ENCODE data around the gene CNR1.

Gene CNR1

DNA sequence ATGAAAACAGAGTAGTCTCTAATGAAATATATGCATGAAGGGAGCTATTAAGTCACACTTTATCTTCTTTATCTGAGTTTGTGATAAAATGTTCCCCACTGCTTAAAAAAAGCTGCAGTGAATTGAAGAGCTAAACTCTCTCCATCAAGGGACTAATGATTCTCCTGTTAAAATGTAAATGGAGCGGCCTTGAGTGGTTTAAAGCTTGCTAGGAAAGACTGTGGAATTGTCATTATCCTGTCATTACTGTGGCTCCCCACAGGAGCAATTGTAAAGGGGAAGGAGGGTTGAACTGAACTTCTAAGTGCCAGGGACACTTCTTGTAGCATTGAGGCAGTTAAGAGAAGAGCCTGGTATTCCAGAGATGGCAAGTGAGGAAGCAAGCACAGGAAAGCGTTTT is 17.3 kb upstream of the CNR1 start:
- TF ChIP-seq, protein P1, sequence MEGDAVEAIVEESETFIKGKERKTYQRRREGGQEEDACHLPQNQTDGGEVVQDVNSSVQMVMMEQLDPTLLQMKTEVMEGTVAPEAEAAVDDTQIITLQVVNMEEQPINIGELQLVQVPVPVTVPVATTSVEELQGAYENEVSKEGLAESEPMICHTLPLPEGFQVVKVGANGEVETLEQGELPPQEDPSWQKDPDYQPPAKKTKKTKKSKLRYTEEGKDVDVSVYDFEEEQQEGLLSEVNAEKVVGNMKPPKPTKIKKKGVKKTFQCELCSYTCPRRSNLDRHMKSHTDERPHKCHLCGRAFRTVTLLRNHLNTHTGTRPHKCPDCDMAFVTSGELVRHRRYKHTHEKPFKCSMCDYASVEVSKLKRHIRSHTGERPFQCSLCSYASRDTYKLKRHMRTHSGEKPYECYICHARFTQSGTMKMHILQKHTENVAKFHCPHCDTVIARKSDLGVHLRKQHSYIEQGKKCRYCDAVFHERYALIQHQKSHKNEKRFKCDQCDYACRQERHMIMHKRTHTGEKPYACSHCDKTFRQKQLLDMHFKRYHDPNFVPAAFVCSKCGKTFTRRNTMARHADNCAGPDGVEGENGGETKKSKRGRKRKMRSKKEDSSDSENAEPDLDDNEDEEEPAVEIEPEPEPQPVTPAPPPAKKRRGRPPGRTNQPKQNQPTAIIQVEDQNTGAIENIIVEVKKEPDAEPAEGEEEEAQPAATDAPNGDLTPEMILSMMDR (IDR thresholded peaks at IDR 0.05) = no peak
- Histone ChIP-seq H3K27ac (no peak overlapping the region), H3K4me3 (ENCODE audit: low read depth in 1 of 2, low read length in 1 of 2) (no peak overlapping the region)

DNA sequence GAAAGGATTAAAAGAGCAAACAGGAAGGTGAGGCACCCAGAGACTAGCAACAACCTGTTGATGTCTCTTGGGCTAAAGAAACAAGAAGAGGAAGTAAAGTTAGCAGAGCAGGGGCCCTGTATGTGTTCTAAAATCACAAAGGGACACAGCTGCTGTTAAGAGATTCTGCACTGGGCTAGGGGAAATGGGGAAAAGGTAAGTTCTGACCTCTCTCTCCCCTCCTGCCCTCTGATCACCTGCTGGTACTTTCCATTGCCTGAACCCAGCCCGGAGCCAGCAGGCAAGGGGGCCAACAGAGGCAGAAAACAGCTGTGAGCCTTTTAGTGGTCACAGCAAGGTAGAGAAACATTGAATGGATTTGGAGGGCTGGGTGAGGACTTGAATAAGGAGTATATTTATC is 13.5 kb upstream of the CNR1 start:
- Histone ChIP-seq H3K9me3 (no peaks in the 10 kb centered on the region), H3K27ac (no peak overlapping the region), H3K36me3 (no peaks in the 10 kb centered on the region), H3K27me3 (peaks cover 8% of the 10 kb centered on the region), H3K4me1 (ENCODE audit: control insufficient read depth in 1 of 2, insufficient read depth in 1 of 2, low read depth in 1 of 2, low read length in 1 of 2) (no peaks in the 10 kb centered on the region), H3K4me3 (ENCODE audit: low read depth in 1 of 2, low read length in 1 of 2) (no peak overlapping the region)
- TF ChIP-seq, protein P1 (IDR thresholded peaks at IDR 0.05) = no peak

More for the DNA sequence above, 17.3 kb upstream of the CNR1 start:
- Histone ChIP-seq H3K27me3 (peaks cover 11% of the 10 kb centered on the region), H3K36me3 (no peaks in the 10 kb centered on the region), H3K4me1 (ENCODE audit: control insufficient read depth in 1 of 2, insufficient read depth in 1 of 2, low read depth in 1 of 2, low read length in 1 of 2) (no peaks in the 10 kb centered on the region), H3K9me3 (no peaks in the 10 kb centered on the region)

DNA sequence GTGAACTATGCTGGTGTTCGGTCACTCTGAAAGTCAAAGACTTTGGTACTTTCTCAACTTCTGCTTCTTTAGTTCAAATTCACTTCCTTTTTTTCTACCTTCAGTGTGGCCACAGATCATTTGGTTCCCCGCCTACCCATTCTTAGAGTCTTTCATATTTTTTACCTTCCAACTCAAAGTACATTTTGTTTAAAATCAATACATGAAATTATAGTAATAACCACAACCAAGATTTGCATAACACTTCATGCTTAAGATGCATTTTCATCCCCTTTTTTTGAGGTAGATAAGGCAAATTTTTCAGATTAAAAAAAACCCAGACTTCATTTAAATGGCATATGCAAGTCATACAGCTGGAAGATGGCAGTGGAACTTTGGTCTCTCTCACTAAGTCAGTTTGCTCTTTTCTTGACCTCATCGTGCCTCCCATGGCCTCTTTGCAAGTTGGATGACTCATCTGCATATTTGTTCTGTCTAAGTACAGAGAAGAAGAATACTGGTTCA is 11.9 kb upstream of the CNR1 start:
- Histone ChIP-seq H3K9me3 (no peaks in the 10 kb centered on the region), H3K36me3 (no peaks in the 10 kb centered on the region), H3K27me3 (peaks cover 20% of the 10 kb centered on the region), H3K4me3 (ENCODE audit: low read depth in 1 of 2, low read length in 1 of 2) (no peak overlapping the region), H3K4me1 (ENCODE audit: control insufficient read depth in 1 of 2, insufficient read depth in 1 of 2, low read depth in 1 of 2, low read length in 1 of 2) (no peaks in the 10 kb centered on the region), H3K27ac (no peak overlapping the region)
- TF ChIP-seq, protein P1 (IDR thresholded peaks at IDR 0.05) = no peak

DNA sequence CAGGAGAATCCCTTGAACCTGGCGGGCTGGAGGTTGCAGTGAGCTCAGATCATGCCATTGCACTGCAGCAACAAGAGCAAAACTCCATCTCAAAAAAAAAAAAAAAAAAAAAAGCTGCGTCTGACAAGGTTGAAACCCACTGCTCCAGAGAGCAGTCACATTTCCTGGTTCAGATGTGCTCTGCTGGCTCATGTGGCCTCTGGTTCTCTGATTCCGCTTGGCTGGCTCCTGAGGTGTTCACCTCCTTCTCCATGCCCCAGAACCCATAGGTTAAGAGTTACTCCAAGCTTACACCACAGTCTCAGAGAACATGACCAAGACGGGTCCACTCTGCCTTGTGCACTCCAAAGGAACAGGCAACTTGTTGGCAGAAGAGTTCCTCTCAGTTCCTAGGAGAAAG is 8.8 kb upstream of the CNR1 start:
- no peak overlapping the region for H3K4me3 ChIP-seq (ENCODE audit: low read depth in 1 of 2, low read length in 1 of 2)
- H3K4me1 ChIP-seq (ENCODE audit: control insufficient read depth in 1 of 2, insufficient read depth in 1 of 2, low read depth in 1 of 2, low read length in 1 of 2) = no peaks in the 10 kb centered on the region
- H3K9me3 ChIP-seq = no peaks in the 10 kb centered on the region
- TF ChIP-seq, protein P1 (IDR thresholded peaks at IDR 0.05) = no peak
- H3K36me3 ChIP-seq = no peaks in the 10 kb centered on the region
- no peak overlapping the region for H3K27ac ChIP-seq
- peaks cover 47% of the 10 kb centered on the region for H3K27me3 ChIP-seq

DNA sequence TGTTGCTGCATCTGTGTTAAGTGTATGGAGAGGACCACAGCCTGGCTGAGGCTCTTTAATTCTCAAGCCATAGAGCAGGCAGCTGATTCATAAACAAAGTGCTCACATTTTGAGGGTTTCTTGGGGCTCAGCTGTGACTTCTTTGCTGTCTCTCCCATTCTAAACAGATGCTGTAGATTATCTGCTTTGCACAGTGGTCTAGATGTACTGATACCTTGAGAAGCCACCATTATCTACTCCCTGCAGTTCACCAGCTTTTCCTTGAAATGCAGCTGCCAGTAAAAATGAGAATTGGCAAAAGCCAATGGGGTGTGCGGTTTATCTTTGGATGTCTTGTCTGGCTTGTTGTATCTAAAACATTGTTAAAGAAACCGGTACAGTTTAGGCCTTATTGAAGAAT is 5.2 kb upstream of the CNR1 start:
- Histone ChIP-seq H3K4me1 (ENCODE audit: control insufficient read depth in 1 of 2, insufficient read depth in 1 of 2, low read depth in 1 of 2, low read length in 1 of 2) (peaks cover 8% of the 10 kb centered on the region in 2 experiments), H3K4me3 (ENCODE audit: low read depth in 1 of 2, low read length in 1 of 2) (no peak overlapping the region), H3K36me3 (no peaks in the 10 kb centered on the region), H3K27me3 (peaks cover 79% of the 10 kb centered on the region), H3K9me3 (no peaks in the 10 kb centered on the region), H3K27ac (no peak overlapping the region)
- TF ChIP-seq, protein P1 (IDR thresholded peaks at IDR 0.05) = no peak

DNA sequence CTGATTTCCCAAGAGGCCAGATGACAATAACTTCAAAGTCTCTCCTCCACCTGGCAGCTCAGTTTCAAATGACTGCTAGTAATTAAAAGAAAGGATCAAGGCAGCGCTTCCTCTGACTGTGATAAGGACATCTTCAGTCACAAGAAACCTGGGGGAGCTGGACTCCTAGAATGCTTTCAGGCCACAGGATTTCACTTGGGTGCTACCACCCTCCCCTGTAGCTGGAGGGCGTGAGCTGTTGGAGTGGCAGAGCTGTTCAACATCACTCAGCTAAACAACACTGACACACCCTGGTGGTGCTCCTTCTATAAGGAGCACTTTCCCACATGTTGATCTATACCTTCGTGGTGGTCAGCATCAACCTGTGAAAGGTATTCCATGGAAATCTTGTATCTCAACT is 2.2 kb upstream of the CNR1 start:
- Histone ChIP-seq H3K9me3 (no peaks in the 10 kb centered on the region), H3K4me3 (ENCODE audit: low read depth in 1 of 2, low read length in 1 of 2) (no peak overlapping the region), H3K27ac (no peak overlapping the region), H3K36me3 (no peaks in the 10 kb centered on the region), H3K4me1 (ENCODE audit: control insufficient read depth in 1 of 2, insufficient read depth in 1 of 2, low read depth in 1 of 2, low read length in 1 of 2) (peaks cover 14 to 18% of the 10 kb centered on the region in 2 experiments), H3K27me3 (peaks cover 99% of the 10 kb centered on the region)
- TF ChIP-seq, protein P1 (IDR thresholded peaks at IDR 0.05) = no peak

Data from neutrophil (primary cell).